Measurements from ENCODE around the gene PPFIA2. TPM values are rescaled to one million over a fixed set of nuclear protein-coding genes. Genes with fewer than 3 reads are reported as not detected.

Gene PPFIA2
- polyA plus RNA-seq, 3 donors: not detected

GRCh38 chr12:81209012-81209411, 550.1 kb downstream of the PPFIA2 start:
- Histone ChIP-seq H3K4me1 (ENCODE audit: control insufficient read depth in 1 of 2, insufficient read depth in 2 of 2, low read length in 2 of 2) (no peaks in the 10 kb centered on the region), H3K36me3 (replicated peaks in 1 of 2; ENCODE audit: control insufficient read depth in 1 of 2, insufficient read depth in 2 of 2, low read length in 2 of 2) (no peaks in the 10 kb centered on the region), H3K9ac (ENCODE audit: insufficient read depth, low read length, poor library complexity, severe bottlenecking) (no peak overlapping the region), H4K20me1 (ENCODE audit: insufficient read depth, low read length) (no peaks in the 10 kb centered on the region), H3K79me2 (ENCODE audit: insufficient read depth, low read length) (no peaks in the 10 kb centered on the region), H3K4me2 (replicated peaks; ENCODE audit: extremely low read depth, low read length, poor library complexity, severe bottlenecking) (no peak overlapping the region), H3K9me3 (replicated peaks in 1 of 2; ENCODE audit: control insufficient read depth in 1 of 2, insufficient read depth in 1 of 2, low read length in 2 of 2) (no peaks in the 10 kb centered on the region), H3K27me3 (ENCODE audit: control insufficient read depth in 2 of 2, insufficient read depth in 2 of 2, low read length in 2 of 2) (no peaks in the 10 kb centered on the region), H3K4me3 (replicated peaks in 1 of 3; ENCODE audit: low read depth in 2 of 3, low read length in 3 of 3) (no peak overlapping the region), H3K27ac (ENCODE audit: low read depth in 1 of 2, low read length in 2 of 2) (no peak overlapping the region), H2AFZ (ENCODE audit: insufficient read depth, low read depth, low read length, poor library complexity, severe bottlenecking) (no peak overlapping the region)
- DNase-seq: no peak
- no peak overlapping the region for H3K27ac Mint-ChIP-seq
- H3K4me3 Mint-ChIP-seq: no peak overlapping the region
- peaks cover 0 to 3% (median 2%) of the 10 kb centered on the region in 3 donors for H3K27me3 Mint-ChIP-seq (ENCODE audit: low read depth in 3 of 3)
- H3K36me3 Mint-ChIP-seq: no peaks in the 10 kb centered on the region
- no peaks in the 10 kb centered on the region for H3K4me1 Mint-ChIP-seq
- TF ChIP-seq, protein P1, sequence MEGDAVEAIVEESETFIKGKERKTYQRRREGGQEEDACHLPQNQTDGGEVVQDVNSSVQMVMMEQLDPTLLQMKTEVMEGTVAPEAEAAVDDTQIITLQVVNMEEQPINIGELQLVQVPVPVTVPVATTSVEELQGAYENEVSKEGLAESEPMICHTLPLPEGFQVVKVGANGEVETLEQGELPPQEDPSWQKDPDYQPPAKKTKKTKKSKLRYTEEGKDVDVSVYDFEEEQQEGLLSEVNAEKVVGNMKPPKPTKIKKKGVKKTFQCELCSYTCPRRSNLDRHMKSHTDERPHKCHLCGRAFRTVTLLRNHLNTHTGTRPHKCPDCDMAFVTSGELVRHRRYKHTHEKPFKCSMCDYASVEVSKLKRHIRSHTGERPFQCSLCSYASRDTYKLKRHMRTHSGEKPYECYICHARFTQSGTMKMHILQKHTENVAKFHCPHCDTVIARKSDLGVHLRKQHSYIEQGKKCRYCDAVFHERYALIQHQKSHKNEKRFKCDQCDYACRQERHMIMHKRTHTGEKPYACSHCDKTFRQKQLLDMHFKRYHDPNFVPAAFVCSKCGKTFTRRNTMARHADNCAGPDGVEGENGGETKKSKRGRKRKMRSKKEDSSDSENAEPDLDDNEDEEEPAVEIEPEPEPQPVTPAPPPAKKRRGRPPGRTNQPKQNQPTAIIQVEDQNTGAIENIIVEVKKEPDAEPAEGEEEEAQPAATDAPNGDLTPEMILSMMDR (IDR thresholded peaks at IDR 0.05): no peak
- peaks cover 0 to 5% (median 2%) of the 10 kb centered on the region in 7 donors for H3K9me3 Mint-ChIP-seq
- intact Hi-C loops (cut with micrococcal nuclease): no loop called here

GRCh38 chr12:81208187-81208911, 550.8 kb downstream of the PPFIA2 start:
- WGBS (ENCODE audit: insufficient coverage): 75% methylated on average over 2 of the region's 9 CpGs

More at GRCh38 chr12:81208187-81208911, 550.8 kb downstream of the PPFIA2 start:
- intact Hi-C loops (cut with micrococcal nuclease): no loop called here
- no peaks in the 10 kb centered on the region for H3K4me1 ChIP-seq (ENCODE audit: control insufficient read depth in 1 of 2, insufficient read depth in 2 of 2, low read length in 2 of 2)
- H2AFZ ChIP-seq (ENCODE audit: insufficient read depth, low read depth, low read length, poor library complexity, severe bottlenecking): no peak overlapping the region
- H3K4me3 Mint-ChIP-seq: no peak overlapping the region
- H3K36me3 ChIP-seq (replicated peaks in 1 of 2; ENCODE audit: control insufficient read depth in 1 of 2, insufficient read depth in 2 of 2, low read length in 2 of 2): no peaks in the 10 kb centered on the region
- H3K4me2 ChIP-seq (replicated peaks; ENCODE audit: extremely low read depth, low read length, poor library complexity, severe bottlenecking): no peak overlapping the region
- H3K9ac ChIP-seq (ENCODE audit: insufficient read depth, low read length, poor library complexity, severe bottlenecking): no peak overlapping the region
- no peak for DNase-seq
- H3K9me3 ChIP-seq (replicated peaks in 1 of 2; ENCODE audit: control insufficient read depth in 1 of 2, insufficient read depth in 1 of 2, low read length in 2 of 2): no peaks in the 10 kb centered on the region
- peaks cover 0 to 1% (median 0%) of the 10 kb centered on the region in 3 donors for H3K27me3 Mint-ChIP-seq (ENCODE audit: low read depth in 3 of 3)
- no peaks in the 10 kb centered on the region for H3K4me1 Mint-ChIP-seq
- H3K79me2 ChIP-seq (ENCODE audit: insufficient read depth, low read length): no peaks in the 10 kb centered on the region
- H4K20me1 ChIP-seq (ENCODE audit: insufficient read depth, low read length): no peaks in the 10 kb centered on the region
- no peaks in the 10 kb centered on the region for H3K36me3 Mint-ChIP-seq
- no peaks in the 10 kb centered on the region for H3K27me3 ChIP-seq (ENCODE audit: control insufficient read depth in 2 of 2, insufficient read depth in 2 of 2, low read length in 2 of 2)
- H3K27ac Mint-ChIP-seq: no peak overlapping the region
- no peaks in the 10 kb centered on the region for H3K9me3 Mint-ChIP-seq
- TF ChIP-seq, protein P1 (IDR thresholded peaks at IDR 0.05): no peak
- no peak overlapping the region for H3K4me3 ChIP-seq (replicated peaks in 1 of 3; ENCODE audit: low read depth in 2 of 3, low read length in 3 of 3)
- H3K27ac ChIP-seq (ENCODE audit: low read depth in 1 of 2, low read length in 2 of 2): no peak overlapping the region

All from CD14-positive monocyte (primary cell).